K562 (cell line): ENCODE measurements around the gene DKKL1. TPM values are rescaled to one million over a fixed set of nuclear protein-coding genes. Genes with fewer than 3 reads are reported as not detected.

ENCODE experiments used
- JUN ChIP-seq, 2 experiments: sonication (generic) in 1 of 2; formaldehyde crosslinking in 1 of 2; IDR thresholded peaks; 2 replicates each; pipeline versions ENCODE4 v1.6.1 to v1.8.0; 2012 to 2022; ENCODE audit warnings: borderline replicate concordance in 2 of 2, mild to moderate bottlenecking in 2 of 2, improper control_type of control experiment in 1 of 2, low read depth in 1 of 2, low read length in 1 of 2, missing genetic modification reagents in 1 of 2
- NFE2 ChIP-seq: IDR thresholded peaks from 2 replicates; pipeline ENCODE4 v1.6.1; 2014; ENCODE audit warnings: antibody characterized with exemption, low read depth
- NR4A1 ChIP-seq, 2 experiments: fragments of 250-450 bp in 1 of 2; fragments of 450-650 bp in 1 of 2; sonication (Bioruptor Pico) in 1 of 2; IDR thresholded peaks; 2 replicates each; pipeline versions ENCODE4 v1.4.0 to v1.6.1; 2016 to 2020; ENCODE audit warnings: mild to moderate bottlenecking in 2 of 2, missing compliant biosample characterization in 1 of 2, missing genetic modification characterization in 1 of 2, moderate library complexity in 1 of 2
- REST ChIP-seq, 2 experiments: fragments of 450-650 bp; formaldehyde crosslinking in 1 of 2; IDR thresholded peaks; 2 replicates each; pipeline versions ENCODE4 v1.4.0 to v1.6.1; 2014 to 2020; ENCODE audit warnings: mild to moderate bottlenecking in 2 of 2, borderline replicate concordance in 1 of 2, low read depth in 1 of 2
- SMC3 ChIP-seq: conservative IDR thresholded peaks from 2 replicates; pipeline ENCODE4 v1.6.1; 2011; ENCODE audit warnings: low read depth, low read length, improper control_type of control experiment; ENCODE audit not compliant: insufficient read depth
- ZNF316 ChIP-seq: fragments of 450-650 bp; IDR thresholded peaks from 2 replicates; pipeline ENCODE4 v1.6.1; 2016
- ZNF384 ChIP-seq: IDR thresholded peaks from 2 replicates; pipeline ENCODE4 v1.6.1; 2012; ENCODE audit warnings: low read depth, low read length, improper control_type of control experiment
- ZNF766 ChIP-seq: fragments of 200-800 bp; sonication (Bioruptor generic); conservative IDR thresholded peaks from 2 replicates; pipeline ENCODE4 v1.6.1; 2016; ENCODE audit warnings: missing genetic modification characterization, missing compliant biosample characterization
- ZNF79 ChIP-seq: fragments of 250-450 bp; sonication (Bioruptor Pico); IDR thresholded peaks from 2 replicates; pipeline ENCODE4 v1.4.0; 2020; ENCODE audit warnings: low read depth, mild to moderate bottlenecking, moderate library complexity
- polyA plus RNA-seq, 8 experiments: library from polyadenylated mRNA; depleted of rRNA in 4 of 8; stranded (reverse) in 5 of 8; unstranded in 3 of 8; fragments of >200 nt; fragmentation: Nextera tagmentation in 2 of 8; fragmentation: Illumina TruSeq in 1 of 8; extraction: Ambion mirVana in 2 of 8; extraction: Trizol in 1 of 8; gene quantifications; 2 replicates each; pipeline versions ENCODE4 v1.2.1 to v1.2.3, GENCODE V29; 2011 to 2014; ENCODE audit warnings: inconsistent platforms in 1 of 8, missing spikeins in 1 of 8
- total RNA-seq, 7 experiments: library from RNA; depleted of rRNA in 6 of 7; stranded (reverse); fragments of >200 nt in 6 of 7; fragmentation: Illumina TruSeq in 2 of 7; extraction: Trizol in 2 of 7; gene quantifications; 2 replicates each; pipeline versions ENCODE4 v1.2.1 to v1.2.3, GENCODE V29; 2011 to 2021; ENCODE audit warnings: low replicate concordance in 1 of 7
- TF ChIP-seq, protein P1 (sequence below), 3 experiments: IDR thresholded peaks in 2 of 3; conservative IDR thresholded peaks in 1 of 3; 2 replicates each; pipeline ENCODE4 v1.5.1; 2011 to 2012; ENCODE audit warnings: low read length in 3 of 3, mild to moderate bottlenecking in 3 of 3, control low read depth in 2 of 3, improper control_type of control experiment in 1 of 3, inconsistent platforms in 1 of 3, low read depth in 1 of 3, mixed read lengths in 1 of 3, moderate library complexity in 1 of 3; ENCODE audit not compliant: insufficient read depth in 2 of 3

DKKL1 gene
- total and polyA plus RNA-seq, 9 of the 15 experiments (the other 6 are each of a cell fraction or from before 2014, with no cell fraction given): 0.15 to 1.7 (median 0.52) TPM

DNA sequence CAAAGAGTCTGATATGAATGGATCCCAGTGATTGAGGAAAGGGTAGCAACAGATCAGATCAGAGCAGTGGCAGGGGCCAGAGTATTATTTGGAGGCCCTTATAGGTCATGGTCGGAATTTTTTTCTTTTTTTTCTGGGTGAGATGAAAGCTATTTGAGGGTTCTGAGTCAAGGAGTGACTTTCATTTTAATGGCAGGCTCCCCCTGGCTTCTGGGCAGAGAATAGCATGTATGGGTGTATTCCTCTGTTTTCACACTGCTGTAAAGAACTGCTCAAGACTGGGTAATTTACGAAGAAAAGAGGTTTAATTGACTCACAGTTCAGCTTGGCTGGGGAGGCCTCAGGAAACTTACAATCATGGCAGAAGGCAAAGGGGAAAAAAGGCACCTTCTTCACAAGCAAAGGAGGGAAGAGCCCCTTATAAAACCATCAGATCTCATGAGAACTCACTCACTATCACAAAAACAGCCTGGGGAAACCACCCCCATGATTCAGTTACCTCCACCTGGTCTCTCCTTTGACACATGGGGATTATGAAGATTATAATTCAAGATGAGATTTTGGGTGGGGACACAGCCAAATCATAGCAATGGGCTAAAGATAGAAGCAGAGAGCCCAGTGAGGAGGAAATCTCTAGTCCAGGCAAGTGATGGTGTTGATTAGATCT, 35.7 kb upstream of the DKKL1 start (continued):
- TF ChIP-seq REST (IDR thresholded peaks at IDR 0.05; ENCODE audit: borderline replicate concordance) (peak; percentile 20; the same call in 1 of the 2 replicates), REST (CRISPR knock-in tag; IDR thresholded peaks at IDR 0.05; ENCODE audit: low read depth) (no peak), ZNF384 (peak; percentile 67; the same call in 1 of the 2 replicates), JUN (IDR thresholded peaks at IDR 0.05; ENCODE audit: borderline replicate concordance, low read depth, low read length) (no peak), JUN (CRISPR knock-in tag; IDR thresholded peaks at IDR 0.05; ENCODE audit: borderline replicate concordance) (peak; percentile 81; the same call in 1 of the 2 replicates), ZNF766 (CRISPR knock-in tag) (peak; percentile 90), ZNF79 (CRISPR knock-in tag) (no peak), SMC3 (peak; percentile 45; the same call in 1 of the 2 replicates), NR4A1 (CRISPR knock-in tag; IDR thresholded peaks at IDR 0.05) (no peak), NR4A1 (tag; IDR thresholded peaks at IDR 0.05) (no peak), ZNF316 (0 out of 2 replicates have a peak, but pooled peaks have one; percentile 2), NFE2 (peak; percentile 57; the same call in 1 of the 2 replicates)
- TF ChIP-seq, protein P1, sequence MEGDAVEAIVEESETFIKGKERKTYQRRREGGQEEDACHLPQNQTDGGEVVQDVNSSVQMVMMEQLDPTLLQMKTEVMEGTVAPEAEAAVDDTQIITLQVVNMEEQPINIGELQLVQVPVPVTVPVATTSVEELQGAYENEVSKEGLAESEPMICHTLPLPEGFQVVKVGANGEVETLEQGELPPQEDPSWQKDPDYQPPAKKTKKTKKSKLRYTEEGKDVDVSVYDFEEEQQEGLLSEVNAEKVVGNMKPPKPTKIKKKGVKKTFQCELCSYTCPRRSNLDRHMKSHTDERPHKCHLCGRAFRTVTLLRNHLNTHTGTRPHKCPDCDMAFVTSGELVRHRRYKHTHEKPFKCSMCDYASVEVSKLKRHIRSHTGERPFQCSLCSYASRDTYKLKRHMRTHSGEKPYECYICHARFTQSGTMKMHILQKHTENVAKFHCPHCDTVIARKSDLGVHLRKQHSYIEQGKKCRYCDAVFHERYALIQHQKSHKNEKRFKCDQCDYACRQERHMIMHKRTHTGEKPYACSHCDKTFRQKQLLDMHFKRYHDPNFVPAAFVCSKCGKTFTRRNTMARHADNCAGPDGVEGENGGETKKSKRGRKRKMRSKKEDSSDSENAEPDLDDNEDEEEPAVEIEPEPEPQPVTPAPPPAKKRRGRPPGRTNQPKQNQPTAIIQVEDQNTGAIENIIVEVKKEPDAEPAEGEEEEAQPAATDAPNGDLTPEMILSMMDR (IDR thresholded peaks at IDR 0.05 in 2 of 3, conservative IDR thresholded peaks at IDR 0.05 in 1 of 3; ENCODE audit: insufficient read depth in 2 of 3, low read depth in 1 of 3, low read length in 3 of 3): peak; percentile 52 to 79 (median 72)
